ENCODE results near the gene MED27. TPM values are rescaled to one million over a fixed set of nuclear protein-coding genes. Genes with fewer than 3 reads are reported as not detected.

MED27 gene
- total RNA-seq, 1 donor from 2014 or later, result 25.1 TPM

DNA sequence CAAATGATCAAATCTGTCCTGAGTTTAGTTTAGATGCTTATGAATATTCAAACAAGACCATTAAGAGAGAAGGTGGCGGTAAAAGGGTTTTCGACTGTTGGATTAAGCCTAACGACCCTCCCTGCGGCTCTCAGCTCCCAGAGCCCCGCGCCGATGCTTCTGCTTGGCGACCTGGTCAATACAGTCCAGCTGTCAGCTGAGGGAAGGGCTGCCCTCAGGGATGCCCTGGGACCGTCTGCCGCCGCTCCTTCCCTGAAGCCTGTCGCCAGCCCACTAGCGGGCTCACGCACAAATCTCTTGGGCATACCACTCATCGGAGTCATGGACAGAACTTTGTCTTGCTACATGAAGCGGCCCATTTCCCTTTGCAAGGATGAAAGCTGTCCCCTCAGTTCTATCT is 203.2 kb downstream of the MED27 start:
- Mint-ChIP-seq H3K27me3 (no peaks in the 10 kb centered on the region), H3K27ac (no peak overlapping the region), H3K9me3 (ENCODE audit: low read depth) (no peaks in the 10 kb centered on the region), H3K4me1 (ENCODE audit: low read depth) (peaks cover 2% of the 10 kb centered on the region), H3K36me3 (ENCODE audit: insufficient read depth) (no peaks in the 10 kb centered on the region), H3K4me3 (ENCODE audit: low read depth) (no peak overlapping the region)
- TF ChIP-seq CTCF (IDR thresholded peaks at IDR 0.05; ENCODE audit: unreplicated experiment), result no peak
- no peak for DNase-seq (ENCODE audit: low spot score, unreplicated experiment)

GRCh38 chr9:131875828-131876485 is 203.7 kb downstream of the MED27 start:
- Mint-ChIP-seq H3K9me3 (ENCODE audit: low read depth) (no peaks in the 10 kb centered on the region), H3K27ac (peak overlapping the region; percentile 59), H3K4me1 (ENCODE audit: low read depth) (peaks cover 2% of the 10 kb centered on the region), H3K27me3 (no peaks in the 10 kb centered on the region), H3K4me3 (ENCODE audit: low read depth) (no peak overlapping the region), H3K36me3 (ENCODE audit: insufficient read depth) (no peaks in the 10 kb centered on the region)
- no peak for TF ChIP-seq CTCF (IDR thresholded peaks at IDR 0.05; ENCODE audit: unreplicated experiment)
- no peak for DNase-seq (ENCODE audit: low spot score, unreplicated experiment)

DNA sequence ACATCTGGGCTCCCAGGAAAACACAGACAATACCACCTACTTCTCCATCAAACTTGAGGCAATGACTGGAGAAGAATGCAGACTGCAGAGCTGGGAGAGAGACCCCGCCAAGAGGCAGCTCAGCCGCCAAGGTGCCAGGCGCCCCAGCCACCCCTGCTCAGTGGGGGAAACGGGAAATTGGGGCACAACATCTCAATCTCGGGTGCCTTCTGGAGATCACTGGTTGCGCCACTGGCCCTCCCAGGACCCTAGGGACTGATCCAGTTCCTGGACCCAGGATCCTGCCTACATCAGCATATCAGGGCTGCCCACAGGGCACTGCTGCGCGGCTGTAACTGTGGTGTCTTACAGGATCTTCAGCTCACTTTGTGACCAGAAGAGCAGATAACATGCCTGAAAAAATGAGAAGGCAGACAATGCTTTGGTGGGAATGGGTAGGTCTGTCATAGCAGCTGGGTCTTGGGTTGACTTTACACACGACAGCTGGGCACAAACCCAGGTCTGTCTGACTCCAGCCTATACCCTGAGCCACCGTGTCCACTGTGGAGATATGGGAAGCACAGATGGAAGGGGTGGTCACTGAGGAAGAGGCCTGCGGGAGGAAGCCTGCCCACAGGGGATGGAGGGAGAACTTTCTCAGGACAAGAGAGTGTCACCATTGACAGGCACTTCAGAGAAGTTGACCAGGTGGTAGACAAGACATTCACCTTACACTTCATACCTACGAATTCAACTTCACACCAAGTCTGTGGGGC is 204.6 kb downstream of the MED27 start:
- H3K4me3 Mint-ChIP-seq (ENCODE audit: low read depth), result no peak overlapping the region
- no peaks in the 10 kb centered on the region for H3K27me3 Mint-ChIP-seq
- TF ChIP-seq CTCF (IDR thresholded peaks at IDR 0.05; ENCODE audit: unreplicated experiment), result no peak
- H3K9me3 Mint-ChIP-seq (ENCODE audit: low read depth), result no peaks in the 10 kb centered on the region
- H3K27ac Mint-ChIP-seq, result no peak overlapping the region
- DNase-seq (ENCODE audit: low spot score, unreplicated experiment), result no peak
- no peaks in the 10 kb centered on the region for H3K4me1 Mint-ChIP-seq (ENCODE audit: low read depth)
- no peaks in the 10 kb centered on the region for H3K36me3 Mint-ChIP-seq (ENCODE audit: insufficient read depth)

DNA sequence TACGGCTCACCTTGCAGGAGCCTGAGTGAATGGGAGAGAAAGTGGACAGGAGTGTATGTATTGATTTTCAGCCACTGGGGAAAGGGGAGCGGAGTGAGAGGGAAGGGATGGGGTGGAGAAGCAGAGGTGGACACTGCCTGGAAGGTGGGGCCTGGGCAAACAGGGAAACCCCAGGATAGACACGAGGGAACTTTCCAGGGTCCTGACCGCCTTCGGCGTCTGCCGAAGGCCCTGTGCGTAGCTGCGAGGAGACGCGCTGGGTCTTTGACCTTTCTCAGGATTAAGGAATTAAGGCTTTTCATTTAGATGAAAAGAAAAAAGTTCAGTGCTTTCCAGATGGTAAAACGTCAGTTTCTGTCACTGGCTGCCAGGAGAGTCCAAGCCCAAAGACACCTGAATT is 205.2 kb downstream of the MED27 start:
- Mint-ChIP-seq H3K4me1 (ENCODE audit: low read depth) (no peaks in the 10 kb centered on the region), H3K27me3 (no peaks in the 10 kb centered on the region), H3K4me3 (ENCODE audit: low read depth) (no peak overlapping the region), H3K9me3 (ENCODE audit: low read depth) (no peaks in the 10 kb centered on the region), H3K27ac (peak overlapping the region; percentile 33), H3K36me3 (ENCODE audit: insufficient read depth) (no peaks in the 10 kb centered on the region)
- no peak for TF ChIP-seq CTCF (IDR thresholded peaks at IDR 0.05; ENCODE audit: unreplicated experiment)
- DNase-seq (ENCODE audit: low spot score, unreplicated experiment), result no peak

DNA sequence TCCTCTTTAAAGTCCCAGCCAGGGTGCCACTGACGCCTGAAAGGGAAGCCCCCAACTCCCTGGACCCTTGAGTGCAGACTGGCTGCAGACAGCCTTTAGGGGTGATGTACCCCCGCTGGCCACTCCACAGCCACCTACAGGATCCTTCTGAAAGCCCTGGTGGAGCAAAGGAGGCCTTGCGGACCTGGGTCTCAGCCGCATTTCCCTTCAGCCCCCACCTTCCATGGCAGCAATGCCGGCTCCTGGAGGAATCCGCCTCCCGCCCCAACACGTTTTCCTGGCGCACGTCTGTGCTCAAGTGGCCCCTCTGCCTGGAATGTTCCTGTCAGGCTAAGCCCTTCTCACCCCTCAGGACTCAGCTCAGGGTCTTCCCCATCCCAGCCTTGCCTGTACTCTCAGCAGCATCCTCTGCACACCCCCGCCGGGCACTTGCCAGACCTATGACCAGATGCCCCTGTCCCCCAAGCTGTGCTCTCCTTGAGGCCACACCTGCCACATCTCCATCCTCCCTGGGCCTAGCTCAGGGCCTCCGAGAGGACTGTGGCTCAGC is 205.7 kb downstream of the MED27 start:
- Mint-ChIP-seq H3K27ac (peak overlapping the region; percentile 33), H3K27me3 (no peaks in the 10 kb centered on the region), H3K36me3 (ENCODE audit: insufficient read depth) (no peaks in the 10 kb centered on the region), H3K4me3 (ENCODE audit: low read depth) (no peak overlapping the region), H3K9me3 (ENCODE audit: low read depth) (no peaks in the 10 kb centered on the region), H3K4me1 (ENCODE audit: low read depth) (no peaks in the 10 kb centered on the region)
- no peak for TF ChIP-seq CTCF (IDR thresholded peaks at IDR 0.05; ENCODE audit: unreplicated experiment)
- DNase-seq (ENCODE audit: low spot score, unreplicated experiment), result no peak

All from progenitor cell of endocrine pancreas (in vitro differentiated cells).